Measurements from ENCODE around the gene GALNTL6. TPM values are rescaled to one million over a fixed set of nuclear protein-coding genes. Genes with fewer than 3 reads are reported as not detected.

GALNTL6 gene
- polyA plus RNA-seq, 5 donors = 0.06 to 0.13 (median 0.08) TPM

GRCh38 chr4:171880136-171880535 is 66.9 kb downstream of the GALNTL6 start:
- DNase-seq = no peak

GRCh38 chr4:171889681-171890080 is 76.5 kb downstream of the GALNTL6 start:
- DNase-seq = no peak

- no peak for DNase-seq
Measured at GRCh38 chr4:171891038-171891437, 77.8 kb downstream of the GALNTL6 start.

GRCh38 chr4:171896426-171896825 is 83.2 kb downstream of the GALNTL6 start:
- no peak for DNase-seq

DNA sequence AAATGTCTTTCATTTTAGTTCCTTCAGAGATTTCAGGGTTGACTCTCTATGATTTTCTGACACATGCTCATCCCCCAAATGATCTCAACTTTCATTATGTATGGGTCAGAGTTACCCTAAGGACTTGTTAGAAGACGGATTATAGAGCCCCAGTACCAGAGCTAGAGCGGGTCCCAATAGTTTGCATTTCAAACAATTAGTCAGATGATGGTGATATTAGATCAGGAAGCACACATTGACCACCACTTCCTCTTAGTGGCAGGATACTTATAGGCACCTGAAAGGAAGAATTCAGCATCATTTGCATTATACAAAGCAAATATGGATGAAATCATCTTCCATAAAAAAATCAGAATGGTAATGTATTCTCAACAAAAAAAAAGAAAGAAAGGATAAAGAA is 106.1 kb downstream of the GALNTL6 start:
- DNase-seq = no peak

- no peak for DNase-seq
Measured at GRCh38 chr4:171920901-171921300, 107.7 kb downstream of the GALNTL6 start.

- DNase-seq = no peak
Measured at GRCh38 chr4:171924746-171925376, 111.7 kb downstream of the GALNTL6 start.

- DNase-seq = no peak
Measured at GRCh38 chr4:171928336-171928735, 115.1 kb downstream of the GALNTL6 start.

GRCh38 chr4:171929477-171929876 is 116.3 kb downstream of the GALNTL6 start:
- no peak for DNase-seq

- DNase-seq = no peak
Measured at GRCh38 chr4:171929907-171930306, 116.7 kb downstream of the GALNTL6 start.

DNA sequence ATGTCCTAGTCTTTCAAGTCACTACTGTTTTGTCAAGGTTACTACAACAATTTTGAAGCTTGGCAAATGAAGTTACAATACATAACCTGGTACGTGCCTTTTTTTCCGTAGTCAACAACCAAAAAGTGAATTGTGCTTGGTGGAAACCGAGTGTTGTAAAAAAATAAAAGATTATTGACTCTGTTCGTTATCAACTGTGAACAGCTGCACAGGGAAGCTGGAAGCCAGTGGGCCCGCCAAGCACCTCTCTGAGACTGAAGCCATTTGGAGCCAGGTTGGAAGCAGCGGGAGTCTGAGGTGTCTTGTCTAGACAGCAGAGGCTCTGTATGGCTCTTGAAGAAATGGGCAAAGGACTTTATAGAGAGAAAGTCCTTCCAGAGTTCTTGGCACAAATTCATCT is 119.0 kb downstream of the GALNTL6 start:
- DNase-seq = no peak

GRCh38 chr4:171940656-171941055 is 127.5 kb downstream of the GALNTL6 start:
- no peak for DNase-seq

- no peak for DNase-seq
Measured at GRCh38 chr4:171947400-171947799, 134.2 kb downstream of the GALNTL6 start.

- DNase-seq = no peak
Measured at GRCh38 chr4:171948038-171948437, 134.8 kb downstream of the GALNTL6 start.

GRCh38 chr4:171954650-171955049 is 141.4 kb downstream of the GALNTL6 start:
- no peak for DNase-seq

DNA sequence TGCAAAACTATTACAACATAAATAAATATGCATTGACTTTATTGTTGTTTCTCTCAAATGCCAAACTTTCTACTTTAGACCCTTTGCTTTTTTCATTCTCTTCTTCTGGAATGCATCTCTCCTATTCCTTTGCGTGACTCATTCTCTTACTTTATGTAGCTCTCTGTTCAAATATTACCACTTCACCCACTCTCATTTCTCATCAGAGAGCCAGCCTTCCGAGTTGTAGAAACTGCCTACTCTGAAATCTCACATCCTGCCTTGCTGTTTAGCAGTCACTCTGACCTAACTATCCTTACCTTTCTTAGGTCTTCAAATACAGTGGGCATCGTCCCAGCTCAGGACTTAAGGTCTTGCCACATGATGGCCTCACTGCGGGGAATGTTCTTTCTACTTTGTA is 143.5 kb downstream of the GALNTL6 start:
- DNase-seq = no peak

DNA sequence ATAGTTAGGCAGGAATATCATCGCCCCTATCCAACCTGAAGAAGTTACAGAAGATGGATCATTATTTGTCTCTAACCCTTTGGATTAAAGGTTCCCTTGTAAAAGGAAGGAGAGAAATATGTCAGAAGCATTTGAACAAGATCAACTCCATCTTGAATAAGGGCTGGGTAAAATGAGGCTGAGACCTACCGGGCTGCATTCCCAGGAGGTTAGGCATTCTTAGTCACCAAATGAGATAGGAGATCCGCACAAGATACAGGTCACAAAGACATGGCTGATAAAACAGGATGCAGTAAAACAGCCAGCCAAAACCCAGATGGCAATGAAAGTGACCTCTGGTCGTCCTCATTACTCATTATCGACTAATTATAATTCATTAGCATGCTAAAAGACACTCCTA is 148.9 kb downstream of the GALNTL6 start:
- no peak for DNase-seq

DNA sequence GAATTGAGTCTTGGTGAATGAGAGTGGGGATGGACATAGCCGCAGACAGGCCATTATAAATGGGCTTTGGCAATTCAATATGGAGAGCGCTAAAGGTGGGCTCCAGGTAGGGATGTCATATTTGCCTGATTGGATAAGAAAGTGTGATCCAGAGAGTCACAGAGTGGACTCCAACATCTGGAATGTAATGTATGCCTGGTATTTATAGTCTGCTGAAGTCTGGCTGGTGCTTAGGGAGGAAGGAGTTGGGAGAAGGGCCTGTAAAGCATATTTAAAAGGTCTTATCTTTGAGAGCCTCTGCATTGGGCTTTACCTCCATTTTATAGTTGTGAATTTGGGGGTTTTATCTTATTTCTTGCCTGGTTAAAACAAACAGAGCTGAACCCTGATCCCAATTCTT is 153.2 kb downstream of the GALNTL6 start:
- DNase-seq = no peak

DNA sequence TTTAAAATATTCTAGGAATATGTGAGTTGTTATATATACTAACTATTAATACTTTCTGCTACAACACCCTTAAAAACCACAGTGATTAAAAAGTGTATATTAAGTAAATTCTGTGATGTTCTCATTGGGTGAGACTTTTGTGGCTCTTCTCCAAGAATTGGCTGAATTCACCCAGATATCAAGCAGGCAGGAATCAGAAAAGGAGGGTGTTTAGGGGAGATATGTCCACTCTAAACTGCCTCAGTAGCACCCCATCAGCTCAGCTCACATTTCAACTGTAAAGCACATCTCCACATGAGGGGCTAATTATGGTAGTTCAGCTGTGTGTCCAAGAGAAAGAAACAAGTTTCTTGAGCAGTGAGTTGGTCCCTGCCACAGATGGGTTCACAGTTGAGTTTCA is 165.0 kb downstream of the GALNTL6 start:
- DNase-seq = no peak

- no peak for DNase-seq
Measured at GRCh38 chr4:171979461-171979860, 166.3 kb downstream of the GALNTL6 start.

GRCh38 chr4:171981185-171981584 is 168.0 kb downstream of the GALNTL6 start:
- no peak for DNase-seq

- DNase-seq = no peak
Measured at GRCh38 chr4:171983935-171984805, 171.0 kb downstream of the GALNTL6 start.

DNA sequence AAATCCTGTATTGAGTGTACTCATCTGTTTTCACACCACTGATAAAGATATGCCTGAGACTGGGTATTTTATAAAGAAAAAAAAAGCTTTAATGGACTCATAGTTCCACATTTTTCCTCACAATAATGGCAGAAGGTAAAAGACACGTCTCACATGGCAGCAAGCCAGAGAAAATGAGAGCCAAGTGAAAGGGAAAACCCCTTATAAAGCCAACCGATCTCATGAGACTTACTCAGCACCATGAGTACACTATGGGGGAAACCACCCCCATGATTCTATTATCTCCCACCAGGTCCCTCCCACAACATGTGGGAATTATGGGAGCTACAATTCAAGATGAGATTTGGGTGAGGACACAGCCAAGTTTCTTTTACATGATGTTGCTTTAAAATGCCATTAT is 171.9 kb downstream of the GALNTL6 start:
- no peak for DNase-seq
